Muscle of leg (tissue), 11 donors: Measurements from ENCODE around the gene CHN2. TPM values are rescaled to one million over a fixed set of nuclear protein-coding genes. Genes with fewer than 3 reads are reported as not detected.

Source experiments
- DNase-seq: peaks from one replicate; pipeline ENCODE4 v3.0.0; 2013
- H3K27ac ChIP-seq: one replicate; pipeline ENCODE4 v1.5.1; 2013; ENCODE audit warnings: mild to moderate bottlenecking, low read length, control low read depth
- H3K27me3 ChIP-seq: one replicate; pipeline ENCODE4 v1.6.1; 2013; ENCODE audit warnings: low read length; ENCODE audit not compliant: control insufficient read depth, insufficient read depth
- H3K36me3 ChIP-seq: one replicate; pipeline ENCODE4 v1.6.1; 2013; ENCODE audit warnings: low read length; ENCODE audit not compliant: control insufficient read depth, insufficient read depth
- H3K4me1 ChIP-seq: one replicate; pipeline ENCODE4 v1.6.1; 2013; ENCODE audit warnings: low read length; ENCODE audit not compliant: control insufficient read depth, insufficient read depth
- H3K4me3 ChIP-seq: one replicate; pipeline ENCODE4 v1.5.1; 2013; ENCODE audit warnings: low read length, control low read depth
- H3K9me3 ChIP-seq: replicated peaks from 2 replicates; pipeline ENCODE4 v1.6.1; 2013; ENCODE audit warnings: low read depth, low read length; ENCODE audit not compliant: control insufficient read depth
- WGBS: methylation state at CpG from one replicate; pipeline ENCODE4 v1.1.5; 2013; ENCODE audit warnings: missing lambda C conversion rate; ENCODE audit not compliant: insufficient coverage; 5-methylcytosine and 5-hydroxymethylcytosine counted together
- polyA plus RNA-seq, 8 donors: library from polyadenylated mRNA; unstranded; fragments of 120-200 nt; gene quantifications; one replicate each; pipeline versions ENCODE4 v1.2.1 to v1.2.3, GENCODE V29; 2013; ENCODE audit warnings: inconsistent platforms in 1 of 8, low replicate concordance in 1 of 8; ENCODE audit not compliant: insufficient read length in 8 of 8, insufficient read depth in 1 of 8
- total RNA-seq: library from RNA; stranded (reverse); fragments of 120-200 nt; gene quantifications from one replicate; pipeline ENCODE4 v1.2.4, GENCODE V29; 2013

The CHN2 gene
- total and polyA plus RNA-seq, 9 donors, result 7.6 to 18.2 (median 10.2) TPM

DNA sequence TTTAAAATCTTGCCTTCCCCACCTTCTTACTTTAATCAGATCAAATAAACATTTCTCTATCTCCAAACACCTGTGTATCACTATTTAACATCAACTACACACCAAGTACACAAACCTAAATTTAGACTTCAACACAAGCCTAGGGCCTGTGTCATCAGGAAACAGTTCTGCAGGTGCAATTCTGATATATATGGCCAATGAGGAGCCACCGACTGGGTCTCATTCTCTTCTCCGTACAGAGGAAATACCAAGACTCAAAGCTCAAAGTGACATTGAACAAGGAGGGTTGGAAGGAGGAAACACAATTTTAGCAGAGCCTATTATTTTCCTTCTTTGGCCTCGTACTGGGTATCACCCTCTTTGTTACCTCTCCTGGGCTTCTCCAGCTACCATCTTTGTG is 216.4 kb downstream of the CHN2 start:
- no peak for DNase-seq
- H3K27ac ChIP-seq, result no peak overlapping the region
- 45% methylated on average over 2 of the region's 3 CpGs for WGBS

DNA sequence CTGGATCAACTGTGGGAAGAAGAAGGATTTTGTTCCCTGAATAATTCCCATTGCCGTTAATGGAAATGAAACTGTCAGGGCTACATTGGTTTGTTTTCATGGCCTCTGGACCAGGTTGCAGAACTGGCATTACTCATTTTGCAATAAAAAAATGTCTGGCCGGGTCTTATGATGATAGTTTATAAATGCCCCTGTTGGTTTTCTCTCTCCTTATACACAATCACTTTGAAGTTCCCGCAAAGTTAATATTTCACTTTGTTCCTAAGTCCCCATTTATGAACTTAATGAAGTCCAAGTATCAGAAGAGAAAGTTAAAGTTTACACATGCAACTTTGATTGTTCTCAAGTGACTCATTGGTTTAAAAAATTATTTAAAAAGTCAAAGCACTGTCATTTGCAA is 218.3 kb downstream of the CHN2 start:
- no peak for DNase-seq
- no peak overlapping the region for H3K4me3 ChIP-seq
- no peaks in the 10 kb centered on the region for H3K27me3 ChIP-seq
- H3K36me3 ChIP-seq, result no peaks in the 10 kb centered on the region
- no peaks in the 10 kb centered on the region for H3K9me3 ChIP-seq
- H3K27ac ChIP-seq, result no peak overlapping the region
- WGBS, result 75% methylated on average over 1 of the region's 3 CpGs
- no peaks in the 10 kb centered on the region for H3K4me1 ChIP-seq

More for the DNA sequence above, 216.4 kb downstream of the CHN2 start:
- no peak overlapping the region for H3K4me3 ChIP-seq
- H3K27me3 ChIP-seq, result peaks cover 2% of the 10 kb centered on the region
- H3K36me3 ChIP-seq, result no peaks in the 10 kb centered on the region
- H3K9me3 ChIP-seq, result no peaks in the 10 kb centered on the region
- H3K4me1 ChIP-seq, result no peaks in the 10 kb centered on the region

DNA sequence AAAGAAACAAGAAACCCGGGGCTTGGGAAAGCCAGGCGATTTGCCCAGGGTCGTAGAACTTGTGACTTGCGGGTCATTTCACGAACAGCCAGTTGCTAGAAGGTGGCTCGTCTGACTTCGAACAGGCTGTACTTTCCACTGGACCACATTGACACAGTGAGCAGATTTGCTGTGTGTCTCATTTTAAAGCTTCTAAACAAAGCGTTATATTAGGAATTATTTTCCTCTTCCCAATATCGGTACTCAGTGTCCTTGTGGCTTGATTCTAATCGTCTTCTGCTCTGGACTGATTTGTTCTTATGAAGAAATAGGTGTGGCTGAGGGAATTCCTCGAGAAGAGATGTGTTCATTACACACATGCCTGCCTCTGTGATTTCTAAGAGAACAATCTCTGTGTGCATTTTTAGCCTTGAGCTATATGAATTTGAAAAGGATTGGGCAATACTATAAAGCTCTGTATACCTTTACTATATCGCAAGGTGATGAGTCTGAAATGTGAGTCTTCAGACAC is 219.1 kb downstream of the CHN2 start:
- 74% methylated on average over 5 of the region's 12 CpGs for WGBS
- H3K27me3 ChIP-seq, result no peaks in the 10 kb centered on the region
- DNase-seq, result no peak

DNA sequence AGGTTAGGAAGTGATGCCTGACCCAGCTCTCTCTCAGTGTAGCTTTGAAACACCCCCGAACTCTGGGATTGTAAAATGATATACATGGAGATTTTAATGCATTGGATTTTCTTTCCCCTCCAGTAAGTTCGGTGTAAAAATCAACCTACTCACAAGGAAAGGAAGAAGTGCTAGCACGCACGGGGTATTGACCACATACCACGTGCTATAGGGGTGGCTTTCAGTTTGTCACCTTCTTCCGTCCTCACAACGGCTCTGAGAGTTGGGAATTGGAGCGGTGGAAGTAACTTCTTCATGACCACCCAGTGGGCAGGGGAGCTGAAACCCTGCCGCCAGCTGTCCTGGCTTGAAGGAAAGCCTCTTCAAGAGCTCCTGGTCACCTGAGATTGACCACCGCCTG is 219.6 kb downstream of the CHN2 start:
- peaks cover 2% of the 10 kb centered on the region for H3K4me1 ChIP-seq
- H3K9me3 ChIP-seq, result no peaks in the 10 kb centered on the region
- no peak overlapping the region for H3K4me3 ChIP-seq
- no peaks in the 10 kb centered on the region for H3K27me3 ChIP-seq
- no peak overlapping the region for H3K27ac ChIP-seq
- no peaks in the 10 kb centered on the region for H3K36me3 ChIP-seq
- no peak for DNase-seq
- 92% methylated on average over 6 of the region's 10 CpGs for WGBS

More for the DNA sequence above, 219.1 kb downstream of the CHN2 start:
- Histone ChIP-seq H3K4me1 (peaks cover 2% of the 10 kb centered on the region), H3K27ac (no peak overlapping the region), H3K4me3 (no peak overlapping the region), H3K36me3 (no peaks in the 10 kb centered on the region), H3K9me3 (no peaks in the 10 kb centered on the region)

DNA sequence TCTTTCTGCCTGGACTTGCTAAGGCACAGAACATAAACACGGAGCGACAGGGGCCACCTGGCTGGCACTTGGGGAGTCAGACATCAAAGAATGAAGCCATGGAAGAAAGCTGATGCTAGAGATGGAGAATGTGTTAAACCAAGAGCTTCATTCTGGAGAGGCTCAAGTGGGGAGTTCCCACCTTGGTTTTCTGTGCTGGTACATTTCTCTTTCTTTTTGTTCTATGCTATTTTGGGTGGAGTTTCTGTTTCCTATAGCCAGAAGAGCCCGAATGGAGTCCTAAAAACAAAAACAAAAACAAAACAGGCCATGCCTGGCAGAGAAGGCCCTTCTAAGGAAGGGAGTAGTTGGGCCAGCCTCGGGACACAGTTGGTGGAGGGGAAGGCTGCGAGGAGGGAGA is 220.6 kb downstream of the CHN2 start:
- no peak overlapping the region for H3K27ac ChIP-seq
- WGBS, result 85% methylated on average over 4 of the region's 5 CpGs
- no peaks in the 10 kb centered on the region for H3K9me3 ChIP-seq
- H3K4me3 ChIP-seq, result no peak overlapping the region
- peaks cover 2% of the 10 kb centered on the region for H3K4me1 ChIP-seq
- no peaks in the 10 kb centered on the region for H3K36me3 ChIP-seq
- H3K27me3 ChIP-seq, result no peaks in the 10 kb centered on the region
- no peak for DNase-seq

GRCh38 chr7:29416276-29416937 is 221.8 kb downstream of the CHN2 start:
- Histone ChIP-seq H3K4me3 (no peak overlapping the region), H3K9me3 (no peaks in the 10 kb centered on the region), H3K4me1 (peaks cover 6% of the 10 kb centered on the region), H3K27me3 (no peaks in the 10 kb centered on the region), H3K36me3 (no peaks in the 10 kb centered on the region), H3K27ac (no peak overlapping the region)
- DNase-seq, result no peak
- WGBS, result 76% methylated on average over 4 of the region's 10 CpGs

- H3K36me3 ChIP-seq, result no peaks in the 10 kb centered on the region
- no peak overlapping the region for H3K4me3 ChIP-seq
- DNase-seq, result no peak
- 92% methylated on average over 6 of the region's 9 CpGs for WGBS
- peaks cover 6% of the 10 kb centered on the region for H3K4me1 ChIP-seq
- no peak overlapping the region for H3K27ac ChIP-seq
- no peaks in the 10 kb centered on the region for H3K9me3 ChIP-seq
- H3K27me3 ChIP-seq, result no peaks in the 10 kb centered on the region
Measured at GRCh38 chr7:29416938-29417305, 222.3 kb downstream of the CHN2 start.

DNA sequence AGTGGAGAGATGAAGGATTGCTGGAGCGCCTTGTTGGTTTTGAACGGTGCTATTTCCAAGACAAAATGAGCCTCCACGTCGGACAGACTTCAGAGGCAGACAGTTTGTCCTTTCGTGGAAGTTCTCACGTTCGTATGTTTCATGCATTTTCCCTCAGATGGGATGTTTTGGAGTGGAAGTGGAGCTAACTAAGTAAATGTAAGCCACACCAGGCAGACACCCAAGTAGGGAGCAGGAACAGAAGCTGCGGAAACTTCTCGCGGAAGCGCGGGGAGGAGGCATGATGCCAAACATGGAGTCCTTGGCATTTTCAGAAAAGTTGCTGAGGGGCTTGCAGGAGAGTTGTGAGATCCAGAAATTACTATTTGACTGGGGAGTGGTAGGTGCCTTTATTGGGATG is 223.5 kb downstream of the CHN2 start:
- Histone ChIP-seq H3K27me3 (no peaks in the 10 kb centered on the region), H3K27ac (no peak overlapping the region), H3K4me1 (peaks cover 6% of the 10 kb centered on the region), H3K36me3 (no peaks in the 10 kb centered on the region), H3K4me3 (no peak overlapping the region), H3K9me3 (no peaks in the 10 kb centered on the region)
- DNase-seq, result no peak
- 85% methylated on average over 12 of the region's 12 CpGs for WGBS

- WGBS, result no CpG with 5 or more reads among the region's 6 CpGs
- H3K27ac ChIP-seq, result no peak overlapping the region
- H3K4me1 ChIP-seq, result peaks cover 6% of the 10 kb centered on the region
- H3K4me3 ChIP-seq, result no peak overlapping the region
- no peaks in the 10 kb centered on the region for H3K9me3 ChIP-seq
- DNase-seq, result no peak
- no peaks in the 10 kb centered on the region for H3K36me3 ChIP-seq
- H3K27me3 ChIP-seq, result no peaks in the 10 kb centered on the region
Measured at GRCh38 chr7:29418651-29419050, 224.1 kb downstream of the CHN2 start.

GRCh38 chr7:29420011-29420410 is 225.4 kb downstream of the CHN2 start:
- H3K4me3 ChIP-seq, result no peak overlapping the region
- H3K4me1 ChIP-seq, result peaks cover 6% of the 10 kb centered on the region
- no peaks in the 10 kb centered on the region for H3K9me3 ChIP-seq
- DNase-seq, result no peak
- H3K36me3 ChIP-seq, result no peaks in the 10 kb centered on the region
- H3K27me3 ChIP-seq, result no peaks in the 10 kb centered on the region
- H3K27ac ChIP-seq, result no peak overlapping the region
